HG03342 (cell line): ENCODE results near the gene PACSIN1.

Source experiments
- ATAC-seq: cut with Tn5 transposase; IDR thresholded peaks from one replicate; pipeline ENCODE4 v1.9.1; 2021; ENCODE audit warnings: mild to moderate bottlenecking, moderate library complexity; ENCODE audit not compliant: unreplicated experiment

The PACSIN1 gene

DNA sequence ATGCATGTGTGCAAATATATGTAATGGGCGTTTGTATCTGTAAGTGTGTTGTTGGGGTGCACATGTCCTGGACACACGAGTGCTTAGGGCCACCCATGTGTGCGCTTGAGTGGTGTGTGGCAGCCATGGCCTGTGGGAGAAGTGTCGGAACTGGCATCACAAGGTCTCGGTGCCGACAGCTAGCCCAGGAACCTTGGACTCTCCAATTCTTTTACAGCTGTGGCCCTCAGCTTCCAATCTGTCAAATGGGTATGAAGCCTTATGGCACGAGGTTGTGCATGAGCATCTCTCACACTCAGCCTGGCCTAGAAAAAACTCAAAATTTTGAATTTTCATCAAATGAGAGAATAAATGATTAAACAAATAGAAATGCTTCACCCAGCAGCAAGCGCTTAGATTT, 48.2 kb downstream of the PACSIN1 start:
- ATAC-seq: no peak

DNA sequence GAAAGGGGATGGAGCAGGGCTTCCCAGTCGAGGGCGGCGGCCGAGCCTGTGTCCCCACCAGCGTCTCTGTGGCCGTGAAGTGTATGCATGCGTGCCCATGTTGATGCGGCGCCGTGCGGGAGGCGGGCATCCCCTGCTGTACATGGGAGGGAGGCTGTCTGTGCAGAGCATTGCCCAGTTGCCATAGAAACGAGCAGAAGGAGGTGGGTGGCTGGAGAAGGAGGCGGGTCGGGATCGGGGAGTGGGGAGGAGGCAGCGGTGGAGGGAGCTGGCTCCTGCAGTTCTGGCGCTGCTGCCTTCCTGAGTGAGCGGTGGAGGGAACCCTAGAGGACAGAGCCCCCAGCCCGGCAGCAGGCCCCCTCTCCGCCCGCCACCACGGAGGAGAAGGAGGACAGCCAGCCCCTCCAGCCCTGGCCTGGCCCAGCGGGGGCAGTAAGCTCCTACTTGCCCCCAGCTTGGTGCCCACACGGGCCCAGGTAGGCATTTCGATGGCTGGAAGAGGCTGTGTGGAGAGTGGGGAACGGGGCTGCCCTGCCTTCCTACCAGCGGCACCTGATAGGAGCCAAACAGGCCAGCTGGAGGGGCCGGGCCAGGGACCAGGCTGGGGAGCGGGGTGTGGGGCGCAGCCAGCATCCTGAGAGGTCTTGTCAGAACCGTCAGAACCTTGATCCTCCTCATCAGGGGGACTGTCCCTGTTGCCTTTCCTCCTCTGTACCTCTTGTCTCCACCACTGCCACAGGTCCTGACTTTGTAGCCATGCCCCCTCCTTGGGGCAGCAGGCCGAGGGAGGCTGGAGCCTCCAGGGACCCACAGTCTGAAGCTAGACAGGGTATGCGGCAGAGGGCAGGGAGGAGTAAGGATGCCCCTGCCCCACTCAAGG, 49.0 kb downstream of the PACSIN1 start:
- no peak for ATAC-seq

DNA sequence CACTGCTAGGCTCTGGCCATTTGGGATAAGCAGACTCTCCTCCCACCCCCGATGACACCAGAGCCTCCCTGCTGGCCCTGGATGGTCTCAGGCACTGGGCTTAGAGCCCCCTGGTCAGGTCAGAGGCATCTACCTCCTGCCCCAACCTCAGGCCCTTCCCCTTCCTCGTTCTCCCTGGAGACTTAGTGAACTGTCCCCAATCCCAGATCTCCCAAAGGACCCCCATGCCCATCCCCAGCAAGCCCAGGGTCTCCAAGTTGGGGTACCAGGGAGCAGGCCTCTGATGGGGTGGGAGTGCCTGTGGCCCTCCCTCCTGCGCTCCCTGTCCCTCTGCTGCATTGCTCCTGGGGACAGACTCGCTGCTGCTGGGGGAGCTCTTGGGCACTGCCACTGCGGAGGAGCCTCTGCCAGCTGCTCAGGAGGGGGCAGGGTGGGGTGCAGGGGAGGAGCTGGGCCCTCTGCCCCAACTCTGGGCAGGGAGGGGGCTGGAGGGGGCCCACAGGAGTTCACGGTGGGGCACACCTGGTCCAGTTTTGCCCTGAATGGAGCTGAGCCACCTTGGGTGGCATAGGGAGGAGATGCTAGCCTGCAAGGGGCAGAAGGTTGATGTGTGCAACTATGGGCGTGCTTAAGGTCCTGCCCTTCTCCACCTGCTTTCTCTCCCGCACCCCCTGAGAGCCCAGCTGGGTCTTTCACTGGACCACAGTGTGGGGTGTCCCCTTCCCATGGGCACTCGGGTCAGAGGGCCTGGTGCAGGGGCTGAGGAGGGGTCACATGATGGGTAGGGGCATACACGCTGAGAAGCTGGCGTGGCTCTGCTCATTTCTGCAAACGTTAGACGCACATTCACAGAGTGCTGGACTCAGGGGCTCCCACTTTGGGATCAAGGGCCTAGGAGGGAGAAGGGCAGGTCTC, 49.9 kb downstream of the PACSIN1 start:
- no peak for ATAC-seq

DNA sequence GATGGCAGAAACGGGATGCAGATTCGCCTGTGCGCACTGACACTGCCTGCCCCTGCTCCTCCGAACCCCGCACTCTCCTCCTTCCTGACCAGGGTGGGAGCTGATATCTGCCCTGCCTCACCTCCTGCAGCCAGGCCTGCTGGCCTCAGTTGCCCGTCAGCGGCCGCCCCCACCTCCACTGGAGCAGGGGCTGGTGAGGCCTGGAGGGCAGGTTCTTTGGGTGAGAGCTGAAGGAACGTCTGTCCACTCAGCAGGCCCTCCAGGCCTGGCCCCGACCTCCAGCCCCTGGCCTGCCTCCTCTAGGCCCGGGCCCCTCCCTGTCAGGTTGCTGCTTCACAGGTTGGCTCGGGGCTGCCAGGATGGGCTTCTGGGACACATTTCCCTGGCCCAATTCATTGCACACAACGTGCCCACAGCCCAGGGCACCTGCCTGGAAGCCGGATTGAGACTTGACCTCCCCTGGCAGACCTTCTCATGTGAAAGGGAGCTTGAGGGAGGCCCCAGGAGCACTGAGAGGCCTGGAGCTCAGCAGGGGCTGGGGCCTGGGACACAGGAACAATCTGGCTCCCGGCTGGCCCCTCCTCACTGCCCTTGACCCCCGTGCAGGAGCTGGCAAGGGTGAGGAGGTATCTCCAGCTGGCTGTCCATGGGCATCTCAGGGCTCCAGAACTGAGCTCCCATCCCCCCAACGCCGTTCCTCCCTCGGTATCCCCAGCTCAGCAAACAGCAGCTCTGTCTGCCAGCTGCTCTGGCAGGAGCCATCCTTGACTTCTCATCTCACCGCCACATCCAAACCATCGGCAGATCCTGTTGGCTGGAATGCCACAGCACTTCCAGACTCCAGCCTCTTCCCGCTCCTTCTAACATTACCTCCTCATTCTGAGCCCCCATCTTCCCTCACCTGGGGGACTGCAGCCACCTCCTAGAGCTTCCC, 50.8 kb downstream of the PACSIN1 start:
- no peak for ATAC-seq

DNA sequence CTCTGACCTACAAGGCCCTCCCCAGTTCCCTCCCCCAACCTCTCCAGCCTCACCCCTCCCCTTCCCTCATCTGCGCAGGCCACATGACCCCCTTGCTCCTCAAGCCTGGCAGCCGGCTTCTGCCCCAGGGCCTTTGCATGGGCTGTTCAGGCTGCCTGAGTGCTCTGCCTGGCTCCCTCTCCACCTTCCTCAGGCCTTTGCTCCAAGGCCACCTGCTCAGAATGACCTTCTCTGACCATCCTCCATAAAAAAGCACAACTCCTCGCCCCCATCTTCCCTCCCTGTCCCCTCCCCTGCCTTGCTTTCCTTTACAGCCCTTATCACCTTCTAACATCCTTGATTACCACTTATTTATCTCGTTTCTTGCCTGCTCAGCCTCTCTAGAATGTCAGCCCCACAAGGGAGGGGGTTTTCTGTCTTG, 51.6 kb downstream of the PACSIN1 start:
- no peak for ATAC-seq

DNA sequence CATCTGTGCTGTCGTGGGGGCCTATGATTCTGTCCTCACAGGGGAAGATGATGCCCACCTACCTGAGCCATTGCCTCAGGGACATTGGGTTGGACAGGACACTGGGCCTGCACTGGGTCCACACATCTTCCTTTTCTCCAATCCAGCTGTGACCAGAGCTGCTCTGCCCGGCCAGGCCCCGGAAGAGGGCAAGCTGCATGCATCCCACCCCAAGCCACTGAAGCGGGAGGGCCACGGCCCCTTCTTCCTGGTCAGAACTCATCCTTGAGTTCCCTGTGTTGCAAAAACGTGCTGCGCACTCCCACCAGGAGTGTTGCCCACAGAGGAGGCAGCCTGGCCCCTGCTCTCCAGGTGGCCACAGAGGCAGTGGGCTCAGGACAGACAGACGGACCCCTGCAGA, 52.1 kb downstream of the PACSIN1 start:
- ATAC-seq: no peak

DNA sequence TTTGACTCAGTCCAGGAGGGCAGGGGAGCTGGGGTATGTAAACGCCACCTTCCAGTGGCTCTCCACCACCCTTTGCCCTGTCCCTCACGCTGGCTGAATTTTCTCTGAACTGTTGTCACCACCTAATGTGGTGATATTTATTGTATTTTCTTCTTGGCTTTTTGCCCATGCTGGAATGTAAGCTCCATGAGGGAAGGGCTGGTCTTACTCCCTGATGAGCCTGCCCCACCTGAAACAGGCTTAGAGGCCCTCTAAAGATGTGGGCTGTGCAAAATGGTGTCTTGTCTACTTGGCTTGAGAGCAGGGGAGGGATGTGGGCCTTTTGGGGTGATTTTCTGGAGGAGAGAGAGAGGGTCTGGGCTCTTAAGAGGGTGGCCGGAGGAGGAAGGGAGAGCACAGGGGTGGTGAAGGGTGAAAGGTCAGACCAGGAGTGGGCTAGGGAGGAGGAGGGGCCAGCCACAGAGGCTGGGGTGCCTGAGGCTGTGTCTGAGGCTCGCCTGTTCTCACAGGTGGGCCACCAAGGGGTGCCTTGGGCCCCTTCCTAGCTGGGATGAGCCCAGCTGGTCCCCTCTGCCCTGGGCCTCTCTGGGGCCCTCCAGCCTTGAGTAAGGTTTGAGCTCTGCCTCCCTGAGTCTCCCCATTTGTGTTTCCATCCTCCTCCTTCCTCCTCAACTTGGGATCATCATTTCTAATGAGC, 52.9 kb downstream of the PACSIN1 start:
- ATAC-seq: no peak

DNA sequence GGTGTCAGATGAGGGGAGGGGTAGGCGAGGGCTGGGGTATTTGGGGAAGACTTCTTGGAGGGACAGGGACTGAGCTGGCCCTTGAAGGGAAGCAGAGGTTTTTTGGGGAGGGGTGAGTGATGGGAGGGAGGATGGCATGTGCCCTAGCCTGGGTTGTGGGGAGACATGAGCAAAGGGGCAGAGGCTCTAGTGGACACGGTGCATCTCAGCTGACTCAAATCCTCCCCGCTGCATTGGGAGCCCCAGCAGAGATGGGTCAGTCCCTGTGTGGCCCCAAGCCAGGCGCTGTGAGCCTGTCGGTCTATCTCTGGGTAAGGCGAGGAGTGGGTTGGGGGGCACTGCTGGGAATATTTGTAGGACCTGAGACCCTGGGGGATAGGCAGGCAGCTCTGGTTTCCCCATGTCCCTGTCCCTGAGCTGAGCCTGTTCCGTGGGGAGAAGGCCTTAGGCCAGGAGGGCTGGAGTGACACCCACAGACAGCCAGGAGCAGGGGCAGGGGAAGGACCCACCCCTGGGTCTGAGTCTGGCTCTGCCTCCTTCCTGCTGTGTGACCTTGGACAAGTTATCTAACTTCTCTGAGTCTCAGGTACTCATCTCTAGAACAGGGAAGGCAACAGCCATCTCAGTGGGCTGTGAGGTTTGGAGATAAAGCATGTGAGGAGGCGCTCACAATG, 54.2 kb downstream of the PACSIN1 start:
- no peak for ATAC-seq

DNA sequence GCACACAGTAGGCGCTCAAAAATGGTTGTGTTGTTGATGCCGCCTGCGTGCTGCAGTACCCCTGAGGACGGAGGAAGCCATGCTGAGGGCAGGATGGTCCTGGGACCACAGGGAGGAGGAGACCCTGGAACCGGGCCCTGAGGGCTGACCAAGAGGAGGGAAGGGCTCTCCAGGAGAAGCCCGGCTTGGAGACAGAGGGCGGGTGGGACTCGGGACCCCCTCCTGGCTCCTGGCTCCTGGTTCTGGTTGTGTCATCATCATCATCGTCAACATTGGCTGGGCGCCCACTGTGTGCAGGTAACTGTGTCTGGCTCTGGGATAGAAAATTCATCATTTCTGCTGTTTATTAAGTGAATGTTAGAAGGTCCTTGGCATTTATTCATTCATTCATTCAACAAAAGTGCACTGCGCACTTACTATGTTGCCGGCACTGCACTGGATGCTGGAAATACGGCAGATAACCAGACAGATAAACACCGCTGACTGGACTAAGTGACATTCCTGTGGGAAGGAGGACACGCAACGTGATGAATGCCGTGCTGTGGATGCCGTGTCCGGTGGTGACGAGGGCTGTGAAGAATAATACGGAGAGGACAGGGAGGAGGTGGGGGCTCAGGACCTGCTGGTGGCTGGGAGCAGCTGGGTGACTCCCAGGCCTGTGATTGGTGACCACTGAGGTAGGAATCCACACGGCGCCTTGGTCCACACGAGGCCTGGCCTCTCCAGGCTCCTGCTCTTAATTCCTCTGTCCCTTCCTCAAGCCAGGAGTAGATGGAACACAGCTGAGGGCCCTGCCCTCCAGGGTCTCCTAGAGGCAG, 55.0 kb downstream of the PACSIN1 start:
- ATAC-seq: no peak

DNA sequence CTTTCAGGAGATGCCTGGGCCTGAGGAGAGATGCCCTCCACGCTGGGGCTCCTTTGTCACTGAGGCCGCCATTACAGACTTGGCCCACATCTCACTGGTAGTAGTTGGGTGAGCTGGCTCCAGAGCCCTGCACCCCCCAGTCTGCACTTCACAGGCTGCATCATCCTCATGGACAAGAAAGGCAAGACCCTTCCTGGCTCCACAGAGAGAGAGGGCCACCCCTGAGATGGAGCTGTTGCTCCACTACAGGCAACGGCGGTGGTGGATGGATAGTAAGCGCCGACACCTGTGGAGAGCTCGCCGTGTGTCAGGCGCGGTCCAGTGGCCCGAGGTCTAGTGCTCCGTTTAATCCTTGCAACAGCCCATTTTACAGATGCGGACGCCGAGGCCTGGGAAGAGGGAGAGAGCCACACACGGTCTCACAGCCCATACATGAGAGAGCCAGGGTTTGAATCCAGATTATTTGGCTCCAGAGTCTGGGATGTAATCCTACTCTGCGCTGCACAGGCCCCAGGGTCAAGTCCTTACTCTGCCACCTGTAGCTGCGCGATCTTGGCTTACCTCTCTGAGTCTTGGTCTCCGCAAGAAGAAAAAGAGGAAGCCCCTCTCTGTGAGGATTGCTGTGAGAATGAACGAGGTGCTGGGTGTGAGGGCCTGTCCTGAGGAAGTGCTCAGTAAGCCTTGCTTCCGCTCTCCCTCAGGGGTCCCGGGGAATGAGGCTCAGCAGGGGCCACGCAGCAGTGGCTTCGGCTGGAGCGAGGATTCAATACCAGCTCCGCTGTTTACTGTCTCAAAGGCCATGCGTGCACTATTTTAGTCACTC, 55.8 kb downstream of the PACSIN1 start:
- no peak for ATAC-seq

DNA sequence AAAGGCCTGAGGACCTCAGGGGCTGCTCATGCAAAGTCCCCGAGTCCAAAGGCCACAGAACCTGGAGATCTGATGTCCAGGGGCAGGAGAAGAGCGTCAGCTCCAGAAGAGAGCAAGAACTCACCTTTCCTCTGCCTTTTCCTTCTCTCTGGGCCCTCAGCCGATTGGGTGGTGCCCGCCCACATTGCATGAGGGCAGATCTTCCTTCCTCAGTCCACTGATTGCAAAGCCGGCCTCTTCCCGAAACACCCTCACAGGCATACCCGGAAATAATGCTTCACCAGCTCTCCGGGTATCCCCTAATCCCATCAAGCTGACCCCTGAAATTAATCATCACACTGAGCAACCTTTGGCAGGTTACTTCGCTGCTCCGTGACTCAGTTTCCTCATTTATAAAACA, 56.9 kb downstream of the PACSIN1 start:
- ATAC-seq: no peak

DNA sequence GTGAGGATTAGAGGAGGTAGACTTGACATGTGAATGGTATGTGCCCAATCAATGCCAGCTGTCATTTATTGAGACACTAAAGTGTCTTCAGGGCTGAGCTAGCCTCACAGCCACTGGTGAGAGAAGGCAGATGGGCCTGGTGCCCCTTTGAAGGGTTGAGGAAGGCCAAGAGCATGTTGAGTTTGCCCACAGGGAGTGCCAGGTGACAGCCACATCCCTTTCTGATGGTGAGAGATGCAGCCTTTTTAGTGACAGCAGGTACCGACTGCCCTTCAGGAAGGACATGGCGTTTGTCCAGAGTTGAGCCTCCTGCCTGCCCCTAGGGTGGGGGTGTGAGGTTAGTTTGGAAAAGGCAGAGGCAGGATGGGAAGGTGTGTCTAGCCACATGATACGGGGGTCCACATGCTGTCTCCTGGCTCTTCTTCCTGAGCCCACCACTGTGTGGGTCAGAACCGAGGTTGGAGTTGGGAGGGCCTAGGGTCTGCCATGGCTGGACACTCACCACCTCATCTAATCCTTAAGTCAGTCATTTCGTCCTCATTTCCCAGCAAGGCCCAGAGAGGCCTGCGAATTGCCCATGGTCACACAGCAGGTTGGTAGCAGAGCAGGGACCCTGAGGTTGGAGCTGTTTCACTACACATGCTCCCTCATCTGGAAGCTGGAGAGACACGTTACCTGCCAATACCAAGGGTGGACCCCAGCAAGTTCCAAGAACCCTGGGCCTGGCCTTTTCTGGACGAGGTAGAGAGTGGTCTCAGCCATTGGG, 57.7 kb downstream of the PACSIN1 start:
- no peak for ATAC-seq

DNA sequence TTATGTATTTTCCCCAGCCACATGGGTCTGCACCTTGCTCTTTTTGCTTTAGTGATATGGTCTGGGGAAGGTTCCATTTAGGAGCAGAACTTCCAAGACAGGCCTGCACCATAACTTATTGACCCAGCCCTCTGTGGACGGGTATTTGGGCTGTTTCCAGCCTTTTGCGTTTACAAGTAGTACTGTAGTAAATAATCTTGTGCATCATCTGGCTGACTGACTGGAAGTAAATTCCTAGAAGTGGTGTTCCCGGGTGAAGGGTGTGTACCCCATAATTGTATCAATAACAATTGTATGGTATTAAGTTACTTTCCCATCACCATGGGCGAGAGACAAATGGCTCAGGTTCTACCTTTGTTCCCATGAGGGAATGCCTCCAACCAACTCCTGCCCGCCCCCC, 58.6 kb downstream of the PACSIN1 start:
- no peak for ATAC-seq

DNA sequence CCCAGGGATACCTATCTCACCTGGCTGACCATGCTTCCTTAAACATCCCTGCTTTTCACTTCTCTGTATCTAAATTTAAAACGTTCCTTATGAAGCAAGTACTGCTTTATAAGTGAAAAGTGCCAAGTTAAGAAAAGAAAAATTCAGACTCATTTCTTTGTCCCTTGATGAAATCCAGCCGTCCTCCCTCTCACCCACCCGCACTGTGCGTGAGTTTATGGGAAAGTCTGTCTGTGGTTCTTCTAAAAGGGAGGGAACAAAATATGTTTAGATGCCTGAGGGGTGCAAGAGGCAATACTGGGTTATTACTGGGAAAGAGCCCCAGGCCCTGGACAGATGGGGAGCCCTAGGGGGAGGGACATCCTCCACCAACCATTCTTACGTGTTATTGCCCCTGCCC, 59.1 kb downstream of the PACSIN1 start:
- no peak for ATAC-seq

DNA sequence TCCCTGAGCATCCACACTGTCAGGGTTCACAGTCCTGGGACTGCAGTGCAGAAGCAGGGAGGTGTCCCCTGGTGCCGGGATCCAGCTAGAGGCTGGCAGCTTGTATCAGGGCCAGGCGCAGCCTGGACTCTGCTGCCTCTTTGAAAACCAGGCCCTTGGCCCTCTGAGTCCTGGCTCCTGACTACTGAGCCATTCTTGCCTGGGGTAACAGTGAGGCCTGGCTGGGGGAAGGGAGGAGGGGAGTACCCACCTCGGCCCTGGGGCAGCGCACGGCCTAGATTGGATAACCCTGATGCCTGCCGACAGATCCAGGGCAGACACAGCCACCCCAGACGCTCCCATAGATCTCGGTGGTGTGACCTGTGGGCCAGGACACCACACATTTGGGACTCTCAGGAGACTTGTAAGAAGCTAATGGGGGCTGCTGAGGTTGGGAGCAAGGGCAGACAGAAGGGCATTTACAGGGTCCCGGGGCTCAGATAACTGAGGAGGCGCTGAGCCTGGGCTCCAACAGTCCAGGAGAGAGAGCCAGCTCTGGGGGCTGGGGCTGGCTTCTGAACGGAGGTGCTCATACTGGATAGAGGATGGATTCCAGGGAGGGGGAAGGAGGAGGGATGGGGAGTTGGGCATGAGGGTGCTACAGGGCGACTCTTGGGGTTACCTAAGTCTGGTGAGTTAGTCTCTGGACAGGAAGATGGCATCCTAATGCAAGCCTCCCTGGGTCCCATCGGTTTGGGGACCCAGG, 59.7 kb downstream of the PACSIN1 start:
- ATAC-seq: no peak

DNA sequence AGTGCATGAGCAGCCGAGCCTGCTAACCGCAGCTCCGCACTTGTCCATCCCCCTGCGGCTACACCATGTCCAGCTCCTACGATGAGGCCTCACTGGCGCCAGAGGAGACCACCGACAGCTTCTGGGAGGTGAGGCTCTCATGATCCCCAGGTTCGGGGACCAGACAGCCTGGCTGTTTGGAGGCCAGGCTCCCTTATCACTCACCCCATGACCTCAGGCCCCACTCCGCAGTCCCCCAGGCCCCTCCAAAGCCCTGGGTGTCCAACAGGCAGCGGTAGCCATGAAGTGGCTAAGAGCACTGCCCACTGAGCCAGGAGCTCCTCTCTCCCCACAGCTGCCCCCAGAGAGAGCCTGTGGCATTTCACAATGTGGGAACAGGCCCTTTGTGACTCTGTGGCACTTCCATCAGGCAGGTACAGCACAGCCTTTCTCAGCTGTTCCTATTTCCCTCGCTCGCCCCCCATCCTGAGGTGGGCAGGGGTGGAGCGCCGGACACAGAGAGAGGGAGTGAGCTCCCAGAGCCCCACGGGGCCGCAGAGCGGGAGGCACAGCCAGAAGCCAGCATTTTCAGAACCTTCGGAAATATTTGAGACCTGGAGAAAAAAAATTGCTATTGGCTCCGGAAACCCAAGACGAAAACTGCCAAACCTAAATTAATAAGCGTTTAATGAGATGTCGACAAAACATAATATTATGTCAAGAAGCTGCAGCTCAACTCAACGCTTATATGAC, 60.5 kb downstream of the PACSIN1 start:
- no peak for ATAC-seq
